Measurements from ENCODE around the gene HDAC11. TPM values are rescaled to one million over a fixed set of nuclear protein-coding genes. Genes with fewer than 3 reads are reported as not detected.
"Not testable (repeated sequence)": the region's sequence is repeated elsewhere in the genome, so short reads cannot be mapped to it uniquely, and the experiment has no call there.

The HDAC11 gene
- total RNA-seq, 2 experiments from 2014 or later: 4.5 to 4.6 TPM

GRCh38 chr3:13433912-13434311 lies 46.2 kb upstream of the HDAC11 start:
- intact Hi-C loops (cut with DNase I, micrococcal nuclease): no loop called here
- Mint-ChIP-seq H3K4me1 (ENCODE audit: low read depth) (peaks cover 6% of the 10 kb centered on the region), H3K4me3 (no peak overlapping the region), H3K36me3 (ENCODE audit: low read depth) (no peaks in the 10 kb centered on the region), H3K27ac (no peak overlapping the region), H3K9me3 (no peaks in the 10 kb centered on the region), H3K27me3 (no peaks in the 10 kb centered on the region)
- ChIA-PET POLR2A (no interaction called here), CTCF (no interaction called here)
- no peaks in the 10 kb centered on the region for H3K36me3 ChIP-seq (ENCODE audit: insufficient read depth, low read length)
- no peak overlapping the region for H3K4me3 ChIP-seq (ENCODE audit: low read length)
- no peaks in the 10 kb centered on the region for H3K27me3 ChIP-seq (ENCODE audit: control insufficient read depth in 1 of 2, insufficient read depth in 2 of 2, low read length in 2 of 2)
- DNase-seq (no peak), ATAC-seq (ENCODE audit: poor library complexity) (no peak)
- H3K9me3 ChIP-seq (ENCODE audit: control insufficient read depth in 1 of 2, insufficient read depth in 1 of 2, low read length in 2 of 2): no peaks in the 10 kb centered on the region
- peaks cover 8% of the 10 kb centered on the region for H3K4me1 ChIP-seq (ENCODE audit: insufficient read depth, low read length)
- H3K27ac ChIP-seq (ENCODE audit: low read depth in 1 of 2, low read length in 2 of 2): no peak overlapping the region
- TF ChIP-seq CTCF (IDR thresholded peaks at IDR 0.05): no peak

- H3K9me3 ChIP-seq (ENCODE audit: control insufficient read depth in 1 of 2, insufficient read depth in 1 of 2, low read length in 2 of 2); H3K27ac Mint-ChIP-seq; H3K27ac ChIP-seq (ENCODE audit: low read depth in 1 of 2, low read length in 2 of 2); H3K27me3 Mint-ChIP-seq; intact Hi-C loops (cut with DNase I, micrococcal nuclease); POLR2A ChIA-PET; H3K4me1 Mint-ChIP-seq (ENCODE audit: low read depth); H3K4me1 ChIP-seq (ENCODE audit: insufficient read depth, low read length); ATAC-seq (ENCODE audit: poor library complexity); DNase-seq; H3K36me3 ChIP-seq (ENCODE audit: insufficient read depth, low read length); H3K36me3 Mint-ChIP-seq (ENCODE audit: low read depth); H3K27me3 ChIP-seq (ENCODE audit: control insufficient read depth in 1 of 2, insufficient read depth in 2 of 2, low read length in 2 of 2); H3K9me3 Mint-ChIP-seq; H3K4me3 ChIP-seq (ENCODE audit: low read length); H3K4me3 Mint-ChIP-seq: not testable (repeated sequence)
- CTCF ChIA-PET: interaction anchor here (0.8 kb wide), 1 partner anchor 9 kb away, joined by 3 read pairs; no protein-coding TSS in a partner anchor
These were observed 43.9 kb upstream of the HDAC11 start for GRCh38 chr3:13436213-13436612.

DNA sequence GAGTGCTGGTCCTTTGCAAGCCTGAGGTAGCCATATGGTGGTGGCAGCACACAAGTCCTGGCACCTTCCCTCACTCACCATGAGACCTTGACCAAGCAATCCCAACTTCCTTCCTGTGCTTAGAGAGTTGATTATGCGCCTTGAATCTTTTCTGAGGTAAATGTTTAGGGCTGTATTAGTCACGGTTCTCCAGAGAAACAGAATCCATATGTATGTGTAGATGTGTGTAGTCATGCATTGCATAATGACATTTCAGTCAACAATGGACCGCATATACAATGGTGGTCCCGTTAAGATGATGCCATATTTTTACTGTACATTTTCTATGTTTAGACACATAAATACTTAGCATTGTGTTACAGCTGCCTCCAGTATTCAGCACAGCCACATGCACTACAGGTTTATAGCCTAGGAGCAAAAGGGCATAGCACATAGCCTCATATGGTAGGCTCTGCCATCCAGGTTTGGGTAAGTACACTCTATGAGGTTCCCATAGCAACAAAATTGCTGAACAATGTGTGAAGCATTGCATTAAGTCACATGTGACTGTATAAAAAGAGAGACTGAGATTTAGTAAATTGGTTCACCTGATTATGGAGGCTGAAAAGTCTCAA lies 39.8 kb upstream of the HDAC11 start:
- Histone ChIP-seq H3K27me3 (ENCODE audit: control insufficient read depth in 1 of 2, insufficient read depth in 2 of 2, low read length in 2 of 2) (no peaks in the 10 kb centered on the region), H3K4me3 (ENCODE audit: low read length) (no peak overlapping the region), H3K9me3 (ENCODE audit: control insufficient read depth in 1 of 2, insufficient read depth in 1 of 2, low read length in 2 of 2) (no peaks in the 10 kb centered on the region), H3K4me1 (ENCODE audit: insufficient read depth, low read length) (no peaks in the 10 kb centered on the region), H3K27ac (ENCODE audit: low read depth in 1 of 2, low read length in 2 of 2) (no peak overlapping the region), H3K36me3 (ENCODE audit: insufficient read depth, low read length) (no peaks in the 10 kb centered on the region)
- CTCF ChIA-PET: no interaction called here
- Mint-ChIP-seq H3K9me3 (no peaks in the 10 kb centered on the region), H3K4me3 (no peak overlapping the region), H3K27me3 (no peaks in the 10 kb centered on the region), H3K36me3 (ENCODE audit: low read depth) (no peaks in the 10 kb centered on the region), H3K4me1 (ENCODE audit: low read depth) (no peaks in the 10 kb centered on the region), H3K27ac (no peak overlapping the region)
- POLR2A ChIA-PET: no interaction called here
- no peak for TF ChIP-seq CTCF (IDR thresholded peaks at IDR 0.05)
- DNase-seq (no peak), ATAC-seq (ENCODE audit: poor library complexity) (no peak)
- intact Hi-C loops (cut with DNase I, micrococcal nuclease): no loop called here

DNA sequence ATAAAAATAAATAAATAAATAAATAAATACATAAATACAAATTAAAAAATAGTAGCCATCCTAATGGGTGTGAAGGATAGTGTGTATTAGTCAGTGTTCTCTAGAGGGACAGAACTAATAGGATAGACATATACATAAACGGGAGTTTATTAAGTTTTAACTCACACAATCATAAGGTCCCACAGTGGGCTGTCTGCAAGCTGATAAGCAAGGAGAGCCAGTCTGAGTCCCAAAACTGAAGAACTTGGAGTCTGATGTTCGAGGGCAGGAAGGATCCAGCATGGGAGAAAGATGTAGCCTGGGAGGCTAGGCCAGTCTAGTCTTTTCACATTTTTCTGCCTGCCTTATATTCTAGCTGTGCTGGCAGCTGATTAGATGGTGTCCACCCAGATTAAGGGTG lies 37.2 kb upstream of the HDAC11 start:
- DNase-seq; CTCF ChIA-PET; H3K27ac ChIP-seq (ENCODE audit: low read depth in 1 of 2, low read length in 2 of 2): not testable (repeated sequence)

More for the DNA sequence above, 37.2 kb upstream of the HDAC11 start:
- H3K27me3 Mint-ChIP-seq; H3K27me3 ChIP-seq (ENCODE audit: control insufficient read depth in 1 of 2, insufficient read depth in 2 of 2, low read length in 2 of 2); H3K4me3 Mint-ChIP-seq; H3K4me1 ChIP-seq (ENCODE audit: insufficient read depth, low read length); H3K9me3 ChIP-seq (ENCODE audit: control insufficient read depth in 1 of 2, insufficient read depth in 1 of 2, low read length in 2 of 2); H3K27ac Mint-ChIP-seq; POLR2A ChIA-PET; H3K4me3 ChIP-seq (ENCODE audit: low read length); intact Hi-C loops (cut with DNase I, micrococcal nuclease); ATAC-seq (ENCODE audit: poor library complexity); H3K9me3 Mint-ChIP-seq; H3K36me3 Mint-ChIP-seq (ENCODE audit: low read depth); H3K4me1 Mint-ChIP-seq (ENCODE audit: low read depth); H3K36me3 ChIP-seq (ENCODE audit: insufficient read depth, low read length): not testable (repeated sequence)

Measured in CD4-positive, alpha-beta T cell (primary cell).